Measurements from ENCODE around the gene SYNGAP1. TPM values are rescaled to one million over a fixed set of nuclear protein-coding genes. Genes with fewer than 3 reads are reported as not detected.

The SYNGAP1 gene
- total and polyA plus RNA-seq, 2 experiments from 2014 or later = 0.65 to 2.8 TPM

DNA sequence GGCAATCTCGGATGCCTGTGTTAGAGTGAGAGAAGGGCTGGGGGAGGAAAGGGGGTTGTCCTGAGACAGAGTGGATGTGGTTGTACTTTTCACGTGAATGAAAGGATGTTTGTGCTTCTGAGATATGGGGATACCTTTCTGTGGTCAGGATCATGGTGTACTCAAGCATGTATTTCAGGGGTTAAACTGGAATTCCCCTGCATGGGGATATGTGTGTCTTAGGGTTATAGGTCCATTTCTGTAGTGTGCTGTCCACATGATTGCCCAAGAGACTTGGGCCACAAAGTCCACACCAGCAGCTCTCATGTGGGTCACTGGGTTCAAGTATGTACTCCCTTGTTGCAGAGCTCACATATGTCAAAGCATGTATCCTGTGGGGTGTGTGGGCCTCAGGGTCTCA is 10.5 kb downstream of the SYNGAP1 start:
- H3K79me2 ChIP-seq (ENCODE audit: insufficient read depth) = peaks cover 43% of the 10 kb centered on the region
- H3F3A ChIP-seq (ENCODE audit: insufficient read depth) = peaks cover 21% of the 10 kb centered on the region
- in situ Hi-C loops (cut with MboI) = no loop called here
- no peak for DNase-seq
- TF ChIP-seq EZH2 (IDR thresholded peaks at IDR 0.05; ENCODE audit: insufficient read depth, poor library complexity, severe bottlenecking) = no peak
- TF ChIP-seq EZH2phosphoT487 (IDR thresholded peaks at IDR 0.05; ENCODE audit: insufficient read depth, low read depth) = no peak
- no peak overlapping the region for H3K9ac ChIP-seq
- H3K9me3 ChIP-seq (ENCODE audit: low read depth) = no peaks in the 10 kb centered on the region
- H3K36me3 ChIP-seq (ENCODE audit: low read depth) = no peaks in the 10 kb centered on the region
- H3K27me3 ChIP-seq (replicated peaks; ENCODE audit: insufficient read depth) = no peaks in the 10 kb centered on the region
- no peaks in the 10 kb centered on the region for H4K20me1 ChIP-seq (ENCODE audit: insufficient read depth)
- peaks cover 10% of the 10 kb centered on the region; the same call in 1 of the 2 replicates for H3K4me1 ChIP-seq (ENCODE audit: insufficient read depth)
- no peak overlapping the region for H2AFZ ChIP-seq
- no peak overlapping the region for H3K4me3 ChIP-seq
- H3K27ac ChIP-seq = no peak overlapping the region
- no peak overlapping the region for H3K4me2 ChIP-seq (ENCODE audit: unreplicated experiment)
- H3K9me2 ChIP-seq (ENCODE audit: insufficient read depth) = no peaks in the 10 kb centered on the region
- 40 to 58% methylated on average over 2 of the region's 2 CpGs for WGBS, 2 experiments (ENCODE audit: low coverage in 1 of 2, low lambda C conversion rate in 2 of 2, missing lambda C conversion rate in 2 of 2)

- 39 to 41% methylated on average over 11 to 12 of the region's 12 CpGs for WGBS, 2 experiments (ENCODE audit: low coverage in 1 of 2, low lambda C conversion rate in 2 of 2, missing lambda C conversion rate in 2 of 2)
- H3K4me1 ChIP-seq (ENCODE audit: insufficient read depth) = peaks cover 10% of the 10 kb centered on the region; the same call in 1 of the 2 replicates
- H2AFZ ChIP-seq = no peak overlapping the region
- H3K27ac ChIP-seq = no peak overlapping the region
- TF ChIP-seq EZH2phosphoT487 (IDR thresholded peaks at IDR 0.05; ENCODE audit: insufficient read depth, low read depth) (no peak), EZH2 (IDR thresholded peaks at IDR 0.05; ENCODE audit: insufficient read depth, poor library complexity, severe bottlenecking) (no peak)
- no peaks in the 10 kb centered on the region for H4K20me1 ChIP-seq (ENCODE audit: insufficient read depth)
- no peak overlapping the region for H3K4me2 ChIP-seq (ENCODE audit: unreplicated experiment)
- H3K36me3 ChIP-seq (ENCODE audit: low read depth) = no peaks in the 10 kb centered on the region
- DNase-seq = peak; percentile 64
- H3K9ac ChIP-seq = no peak overlapping the region
- no peak overlapping the region for H3K4me3 ChIP-seq
- H3K9me3 ChIP-seq (ENCODE audit: low read depth) = no peaks in the 10 kb centered on the region
- peaks cover 18% of the 10 kb centered on the region for H3F3A ChIP-seq (ENCODE audit: insufficient read depth)
- H3K79me2 ChIP-seq (ENCODE audit: insufficient read depth) = peaks cover 43% of the 10 kb centered on the region
- no peaks in the 10 kb centered on the region for H3K27me3 ChIP-seq (replicated peaks; ENCODE audit: insufficient read depth)
- in situ Hi-C loops (cut with MboI) = no loop called here
- no peaks in the 10 kb centered on the region for H3K9me2 ChIP-seq (ENCODE audit: insufficient read depth)
Measured at GRCh38 chr6:33430991-33431879, 11.4 kb downstream of the SYNGAP1 start.

- H3K4me2 ChIP-seq (ENCODE audit: unreplicated experiment) = no peak overlapping the region
- no peaks in the 10 kb centered on the region for H3K9me2 ChIP-seq (ENCODE audit: insufficient read depth)
- no peaks in the 10 kb centered on the region; the same call in 1 of the 2 replicates for H3K36me3 ChIP-seq (ENCODE audit: low read depth)
- TF ChIP-seq EZH2phosphoT487 (IDR thresholded peaks at IDR 0.05; ENCODE audit: insufficient read depth, low read depth) (no peak), EZH2 (IDR thresholded peaks at IDR 0.05; ENCODE audit: insufficient read depth, poor library complexity, severe bottlenecking) (no peak)
- H3K4me1 ChIP-seq (ENCODE audit: insufficient read depth) = peaks cover 10% of the 10 kb centered on the region; the same call in 1 of the 2 replicates
- in situ Hi-C loops (cut with MboI) = no loop called here
- H3K27ac ChIP-seq = no peak overlapping the region
- peaks cover 15% of the 10 kb centered on the region for H3F3A ChIP-seq (ENCODE audit: insufficient read depth)
- WGBS, 2 experiments (ENCODE audit: low coverage in 1 of 2, low lambda C conversion rate in 2 of 2, missing lambda C conversion rate in 2 of 2) = 75 to 83% methylated on average over 5 to 12 of the region's 12 CpGs
- no peak overlapping the region for H2AFZ ChIP-seq
- H3K27me3 ChIP-seq (replicated peaks; ENCODE audit: insufficient read depth) = no peaks in the 10 kb centered on the region
- H4K20me1 ChIP-seq (ENCODE audit: insufficient read depth) = no peaks in the 10 kb centered on the region
- no peak overlapping the region for H3K9ac ChIP-seq
- no peaks in the 10 kb centered on the region for H3K9me3 ChIP-seq (ENCODE audit: low read depth)
- no peak for DNase-seq
- H3K79me2 ChIP-seq (ENCODE audit: insufficient read depth) = peaks cover 42% of the 10 kb centered on the region
- no peak overlapping the region for H3K4me3 ChIP-seq
Measured at GRCh38 chr6:33431880-33432541, 12.1 kb downstream of the SYNGAP1 start.

DNA sequence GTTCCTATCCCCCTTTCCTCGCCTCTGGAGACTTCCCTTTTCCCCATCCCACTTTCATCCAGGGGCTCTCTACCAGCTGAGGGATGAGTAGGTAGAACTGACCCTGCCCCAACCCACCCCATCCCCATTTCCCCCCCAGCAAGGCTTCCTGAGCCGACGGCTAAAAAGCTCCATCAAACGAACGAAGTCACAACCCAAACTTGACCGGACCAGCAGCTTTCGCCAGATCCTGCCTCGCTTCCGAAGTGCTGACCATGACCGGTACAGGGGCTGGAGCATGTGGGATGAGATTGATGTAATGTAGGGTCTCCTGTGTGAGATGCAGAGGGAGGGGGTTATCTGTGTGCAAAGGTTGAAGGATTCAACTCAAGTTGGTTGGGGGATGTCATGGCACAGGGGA is 12.7 kb downstream of the SYNGAP1 start:
- no peaks in the 10 kb centered on the region for H3K27me3 ChIP-seq (replicated peaks; ENCODE audit: insufficient read depth)
- no peaks in the 10 kb centered on the region for H3K9me2 ChIP-seq (ENCODE audit: insufficient read depth)
- H3K9ac ChIP-seq = no peak overlapping the region
- H3K4me3 ChIP-seq = no peak overlapping the region
- in situ Hi-C loops (cut with MboI) = no loop called here
- no peak overlapping the region for H3K4me2 ChIP-seq (ENCODE audit: unreplicated experiment)
- H3F3A ChIP-seq (ENCODE audit: insufficient read depth) = peaks cover 12% of the 10 kb centered on the region; the same call in 1 of the 2 replicates
- no peak overlapping the region for H2AFZ ChIP-seq
- WGBS, 2 experiments (ENCODE audit: low coverage in 1 of 2, low lambda C conversion rate in 2 of 2, missing lambda C conversion rate in 2 of 2) = 89 to 90% methylated on average over 8 to 10 of the region's 10 CpGs
- DNase-seq = no peak
- H3K36me3 ChIP-seq (ENCODE audit: low read depth) = no peaks in the 10 kb centered on the region; the same call in 1 of the 2 replicates
- H4K20me1 ChIP-seq (ENCODE audit: insufficient read depth) = no peaks in the 10 kb centered on the region
- peaks cover 36% of the 10 kb centered on the region for H3K79me2 ChIP-seq (ENCODE audit: insufficient read depth)
- TF ChIP-seq EZH2phosphoT487 (IDR thresholded peaks at IDR 0.05; ENCODE audit: insufficient read depth, low read depth) (no peak), EZH2 (IDR thresholded peaks at IDR 0.05; ENCODE audit: insufficient read depth, poor library complexity, severe bottlenecking) (no peak)
- H3K27ac ChIP-seq = no peak overlapping the region
- no peaks in the 10 kb centered on the region for H3K9me3 ChIP-seq (ENCODE audit: low read depth)
- H3K4me1 ChIP-seq (ENCODE audit: insufficient read depth) = peaks cover 7% of the 10 kb centered on the region; the same call in 1 of the 2 replicates

Data from GM23248 (cell line).